HepG2 (cell line): ENCODE results near the gene BCAS1. TPM values are rescaled to one million over a fixed set of nuclear protein-coding genes. Genes with fewer than 3 reads are reported as not detected.

Source experiments
- ATAC-seq: fragments of 200-7000 bp; cut with Tn5 transposase; 3 replicates; pipeline ENCODE4 v1.9.1; 2020; ENCODE audit warnings: mild to moderate bottlenecking, moderate library complexity
- BruUV-seq: library from RNA; stranded (reverse); fragments of 400-500 nt; replicated peaks from 2 replicates; lab custom pipeline; 2021; lab: Mats Ljungman, UMichigan
- CTCF ChIA-PET: fragments of 300-600 bp; formaldehyde crosslinking; extraction: SDS; loops from one replicate; lab custom pipeline; 2021; ENCODE audit warnings: low total read pairs, inconsistent platforms, low intra/inter-chr PET ratio; lab: Yijun Ruan, JAX
- POLR2A ChIA-PET: fragments of 350-600 bp; sonication (Branson Sonifier 250); formaldehyde crosslinking; loops from one replicate; lab custom pipeline; 2020; ENCODE audit warnings: antibody characterized with exemption, inconsistent platforms; lab: Yijun Ruan, JAX
- DNase-seq: peaks from one replicate; pipeline ENCODE4 v3.0.0-alpha.2; 2015; ENCODE audit warnings: low spot score
- FAIRE-seq: peaks from 3 replicates; lab custom pipeline; 2011; peaks lifted over from hg19 to GRCh38; lab: Jason Lieb, UNC
- H2AFZ ChIP-seq: one replicate; pipeline ENCODE4 v1.6.1; 2011; ENCODE audit warnings: low read length, inconsistent platforms
- H3K27ac ChIP-seq: fragments of 300-600 bp; 3 replicates; pipeline ENCODE4 v1.8.0; 2011; ENCODE audit warnings: mixed run types, mild to moderate bottlenecking, mixed read lengths, low read length, inconsistent platforms; ENCODE audit not compliant: insufficient read depth; ENCODE audit errors: extremely low read length
- H3K27me3 ChIP-seq, 2 experiments: fragments of 200-600 bp in 1 of 2; 2 replicates in 1 of 2; 3 replicates in 1 of 2; pipeline versions ENCODE4 v1.6.0 to v1.8.0; 2011; ENCODE audit warnings: low read length in 2 of 2, mild to moderate bottlenecking in 2 of 2, moderate library complexity in 2 of 2, inconsistent platforms in 1 of 2; ENCODE audit not compliant: insufficient read depth in 2 of 2, control insufficient read depth in 1 of 2
- H3K36me3 ChIP-seq, 2 experiments: fragments of 200-600 bp in 1 of 2; replicated peaks in 1 of 2; 2 replicates in 1 of 2; 3 replicates in 1 of 2; pipeline versions ENCODE4 v1.5.1 to v1.8.0; 2011; ENCODE audit warnings: low read length in 2 of 2, inconsistent platforms in 1 of 2; ENCODE audit not compliant: insufficient read depth in 2 of 2, control insufficient read depth in 1 of 2
- H3K4me1 ChIP-seq: 2 replicates; pipeline ENCODE4 v1.5.1; 2012; ENCODE audit warnings: low read length, inconsistent platforms; ENCODE audit not compliant: insufficient read depth
- H3K4me2 ChIP-seq: 2 replicates; pipeline ENCODE4 v1.6.0; 2011; ENCODE audit warnings: low read depth, low read length, inconsistent platforms
- H3K4me3 ChIP-seq, 3 experiments: fragments of 200-600 bp in 1 of 3; sonication (generic), shearing (Covaris generic) in 1 of 3; replicated peaks in 1 of 3; 2 replicates each; pipeline ENCODE4 v1.5.1; 2011 to 2016; ENCODE audit warnings: low read length in 3 of 3, inconsistent platforms in 2 of 3, low read depth in 2 of 3, mild to moderate bottlenecking in 2 of 3, control low read depth in 1 of 3, mixed read lengths in 1 of 3; ENCODE audit not compliant: insufficient read depth in 1 of 3
- H3K79me2 ChIP-seq: one replicate; pipeline ENCODE4 v1.6.1; 2011; ENCODE audit warnings: low read length, inconsistent platforms; ENCODE audit not compliant: insufficient read depth
- H3K9ac ChIP-seq: 2 replicates; pipeline ENCODE4 v1.6.0; 2011; ENCODE audit warnings: mild to moderate bottlenecking, low read depth, low read length, inconsistent platforms; ENCODE audit not compliant: insufficient read depth
- H3K9me3 ChIP-seq: 2 replicates; pipeline ENCODE4 v1.5.1; 2012; ENCODE audit warnings: mild to moderate bottlenecking, low read length
- H4K20me1 ChIP-seq: 2 replicates; pipeline ENCODE4 v1.6.0; 2011; ENCODE audit warnings: inconsistent platforms, mild to moderate bottlenecking, low read length, moderate library complexity; ENCODE audit not compliant: insufficient read depth
- CREM ChIP-seq, 2 experiments: sonication (generic) in 1 of 2; formaldehyde crosslinking in 1 of 2; IDR thresholded peaks; 2 replicates each; pipeline versions ENCODE4 v1.4.0 to v1.6.1; 2016 to 2020; ENCODE audit warnings: antibody characterized with exemption in 1 of 2, mild to moderate bottlenecking in 1 of 2, missing genetic modification reagents in 1 of 2
- ETV6 ChIP-seq: sonication (generic); formaldehyde crosslinking; conservative IDR thresholded peaks from 2 replicates; pipeline ENCODE4 v1.4.0; 2020; ENCODE audit warnings: missing genetic modification reagents
- SNAPC4 ChIP-seq: sonication (generic); formaldehyde crosslinking; IDR thresholded peaks from 2 replicates; pipeline ENCODE4 v1.4.0; 2020; ENCODE audit warnings: mild to moderate bottlenecking, missing genetic modification reagents
- WGBS: methylation state at CpG from one replicate; pipeline ENCODE4 v1.1.6; 2017; ENCODE audit warnings: low lambda C conversion rate; 5-methylcytosine and 5-hydroxymethylcytosine counted together
- in situ Hi-C: cut with HindIII; loops from 2 replicates; pipeline ENCODE4 v1.10.0; 2017; ENCODE audit warnings: low pct_unique_long_range_greater_than_20kb; ENCODE audit not compliant: extremely low pct_ligation_motif_present
- intact Hi-C: fragments of 100-400 bp; cut with micrococcal nuclease; formaldehyde crosslinking; loops from one replicate; pipeline ENCODE4 v1.10.0; 2022; ENCODE audit not compliant: unreplicated experiment
- polyA plus RNA-seq, 8 experiments: library from polyadenylated mRNA; depleted of rRNA in 3 of 8; stranded (reverse) in 7 of 8; unstranded in 1 of 8; fragments of >200 nt; fragmentation: Illumina TruSeq in 4 of 8; extraction: Trizol in 4 of 8; gene quantifications; 2 replicates each; pipeline versions ENCODE4 v1.2.1 to v1.2.3, GENCODE V29; 2011 to 2016; ENCODE audit warnings: low read depth in 4 of 8, missing spikeins in 1 of 8, mixed read lengths in 1 of 8; ENCODE audit not compliant: insufficient read depth in 1 of 8
- total RNA-seq, 5 experiments: library from RNA; depleted of rRNA; stranded (reverse); fragments of >200 nt; fragmentation: Illumina TruSeq; extraction: Trizol; gene quantifications; 2 replicates each; pipeline ENCODE4 v1.2.3, GENCODE V29; 2016; ENCODE audit warnings: low read depth in 1 of 5

BCAS1 gene
- total and polyA plus RNA-seq, 2 of the 13 experiments (the other 11 are each of a cell fraction or from before 2014, with no cell fraction given) = 0.55 to 0.91 TPM

DNA sequence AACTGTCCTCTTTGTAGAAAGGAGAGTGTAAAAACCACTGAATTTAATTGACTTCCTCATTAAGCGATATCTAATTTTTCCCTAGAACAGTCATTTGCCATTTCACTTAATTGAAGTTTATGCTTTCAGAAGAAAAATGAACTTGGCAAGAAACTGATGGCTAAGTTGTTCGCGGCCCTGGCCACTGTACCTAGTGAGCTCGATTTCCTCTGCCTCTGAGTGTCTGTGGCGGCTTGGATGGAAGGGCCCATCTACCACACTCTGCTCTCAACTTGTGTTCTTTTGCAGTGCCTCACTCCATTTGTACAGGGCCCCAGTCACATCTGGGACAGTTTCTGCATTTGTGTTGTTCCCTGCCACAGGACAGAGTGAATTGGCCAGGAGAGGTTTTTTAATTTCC lies 102.9 kb downstream of the BCAS1 start:
- FAIRE-seq = no peak

More for the DNA sequence above, 102.9 kb downstream of the BCAS1 start:
- in situ Hi-C loops (no loop called here), intact Hi-C loops (no loop called here)
- no peaks in the 10 kb centered on the region for H3K27me3 ChIP-seq
- no peaks in the 10 kb centered on the region for H3K36me3 ChIP-seq
- POLR2A ChIA-PET = no interaction called here
- CTCF ChIA-PET = no interaction called here
- H3K79me2 ChIP-seq = no peaks in the 10 kb centered on the region
- no peak overlapping the region for H3K4me2 ChIP-seq
- ATAC-seq (no peak), DNase-seq (no peak)
- no peak overlapping the region for H2AFZ ChIP-seq
- H3K27ac ChIP-seq = no peak overlapping the region
- WGBS = 77% methylated on average over 5 of the region's 5 CpGs
- no peaks in the 10 kb centered on the region for H3K9me3 ChIP-seq
- no peaks in the 10 kb centered on the region for H3K4me1 ChIP-seq
- H3K9ac ChIP-seq = no peak overlapping the region
- TF ChIP-seq CREM (IDR thresholded peaks at IDR 0.05) (0 out of 2 replicates have a peak, but pooled peaks have one; percentile 4), CREM (CRISPR knock-in tag; IDR thresholded peaks at IDR 0.05) (no peak), SNAPC4 (no peak), ETV6 (no peak)
- no peak overlapping the region for H3K4me3 ChIP-seq
- H4K20me1 ChIP-seq = no peaks in the 10 kb centered on the region
- no TSS peak for BruUV-seq
